GM19035 (cell line): ENCODE results near the gene PTPRG.
"Not testable (repeated sequence)": the region's sequence is repeated elsewhere in the genome, so short reads cannot be mapped to it uniquely, and the experiment has no call there.

Experiments
- ATAC-seq: cut with Tn5 transposase; IDR thresholded peaks from one replicate; pipeline ENCODE4 v1.9.1; 2021; ENCODE audit not compliant: unreplicated experiment

The PTPRG gene

DNA sequence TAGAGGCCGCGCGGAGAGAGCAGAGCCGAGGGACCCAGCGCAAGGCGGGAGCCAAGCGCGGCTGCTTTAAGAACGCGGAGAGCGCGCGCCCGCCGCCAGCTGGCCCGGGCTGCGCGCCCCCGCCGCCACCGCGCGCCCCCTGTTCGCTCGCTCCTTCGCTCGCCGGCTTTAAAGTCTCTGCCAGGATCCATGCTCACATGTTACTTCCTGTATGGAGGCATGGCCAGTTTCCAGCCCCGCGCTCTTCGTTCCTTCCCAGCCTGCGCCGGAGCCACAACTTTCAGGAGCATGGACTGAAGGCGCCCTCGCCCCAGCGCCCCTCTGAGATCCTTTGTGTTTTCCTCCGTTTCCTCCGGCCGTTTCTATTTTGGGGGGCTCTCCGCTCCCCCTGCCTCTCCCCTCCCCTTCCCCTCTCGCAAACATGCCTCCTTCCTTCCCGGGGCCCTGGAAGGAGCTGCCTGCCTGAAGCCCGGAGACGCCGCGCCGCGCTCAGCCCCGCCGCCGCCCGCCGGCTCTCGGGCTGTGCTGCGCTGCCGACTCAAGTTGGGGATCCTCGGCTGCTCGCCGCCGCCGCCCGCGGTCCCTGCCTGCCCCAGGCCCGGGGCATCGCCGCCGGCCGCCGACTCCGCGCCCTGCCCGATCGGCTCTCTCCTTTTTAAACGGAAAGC lies at the start of gene PTPRG:
Gene PTPRG, plus strand, starts transcription at position 198 of the 668 bp plus-strand sequence. CDS start 717 bp downstream, outside the sequence.
- ATAC-seq, result peak; percentile 63

- ATAC-seq, result no peak
These were observed 42.8 kb upstream of the PTPRG start for GRCh38 chr3:61518590-61518989.

DNA sequence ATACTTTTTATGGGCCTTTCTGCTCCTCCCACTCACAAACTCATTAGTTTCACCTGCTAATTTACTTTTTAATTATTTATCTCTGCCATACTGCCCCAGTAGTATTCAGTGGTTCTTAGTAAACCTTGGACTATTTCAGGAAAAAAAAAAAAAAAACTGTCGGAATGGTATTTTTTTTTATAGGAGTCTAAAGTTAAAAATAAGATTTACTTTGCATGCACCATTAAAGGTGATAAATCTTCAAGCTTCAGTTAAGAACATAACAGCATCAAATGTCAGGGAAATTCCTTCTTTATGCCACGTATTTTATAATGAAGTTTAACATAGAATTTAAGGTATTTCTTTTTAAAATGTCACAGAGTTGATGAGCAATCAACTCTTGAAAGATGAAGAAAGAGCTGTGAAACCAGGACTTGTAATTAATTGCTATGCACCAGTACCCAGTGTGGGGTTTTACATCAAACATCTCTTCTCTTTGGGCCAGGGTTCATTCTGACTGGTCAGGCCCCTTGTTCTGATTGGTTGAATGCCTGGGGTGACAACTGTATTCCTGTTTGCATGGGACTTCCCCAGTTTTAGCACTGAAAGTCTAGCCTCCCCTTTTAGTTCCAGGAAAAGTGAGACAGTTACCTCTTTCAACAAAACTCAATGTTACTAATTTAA lies 40.3 kb upstream of the PTPRG start:
- ATAC-seq, result peak; percentile 96

DNA sequence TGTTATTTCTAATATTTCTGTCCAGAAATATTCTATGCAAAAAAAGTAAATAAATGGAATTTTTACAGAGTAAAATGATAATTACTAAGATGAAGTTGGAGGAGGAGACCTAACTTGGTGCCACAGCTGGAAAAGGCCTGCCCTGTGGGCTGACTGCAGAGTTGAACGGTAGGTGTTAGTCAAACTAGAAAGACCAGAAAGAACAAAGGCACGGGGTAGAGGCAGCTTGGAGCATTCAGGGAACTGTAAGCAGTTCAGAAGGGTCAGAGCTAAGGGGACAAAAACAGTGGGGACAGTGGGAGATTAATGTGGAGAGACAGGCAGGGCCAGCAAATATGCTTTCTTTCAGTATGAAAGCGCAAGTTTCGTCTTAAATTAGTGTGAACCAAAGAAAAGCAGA lies 39.3 kb upstream of the PTPRG start:
- ATAC-seq, result no peak

DNA sequence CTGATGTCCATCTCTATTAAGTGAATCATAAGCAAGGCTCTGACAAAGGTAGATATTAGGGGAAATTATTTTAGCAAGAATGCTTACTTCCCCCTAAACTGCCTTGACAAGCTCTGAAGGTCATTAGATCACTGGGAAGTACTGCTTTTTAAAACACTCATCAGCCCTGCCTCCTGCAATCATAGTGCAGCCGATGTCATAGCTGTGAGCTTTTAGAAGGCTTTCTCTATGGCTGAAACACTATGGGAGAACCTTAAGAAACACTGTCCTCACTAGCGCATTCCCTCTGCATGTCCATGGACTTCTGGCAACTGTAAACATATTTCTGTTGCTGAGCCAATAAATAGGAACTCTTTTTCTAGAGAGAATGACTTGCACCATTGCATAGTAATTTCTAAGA lies 38.7 kb upstream of the PTPRG start:
- no peak for ATAC-seq

DNA sequence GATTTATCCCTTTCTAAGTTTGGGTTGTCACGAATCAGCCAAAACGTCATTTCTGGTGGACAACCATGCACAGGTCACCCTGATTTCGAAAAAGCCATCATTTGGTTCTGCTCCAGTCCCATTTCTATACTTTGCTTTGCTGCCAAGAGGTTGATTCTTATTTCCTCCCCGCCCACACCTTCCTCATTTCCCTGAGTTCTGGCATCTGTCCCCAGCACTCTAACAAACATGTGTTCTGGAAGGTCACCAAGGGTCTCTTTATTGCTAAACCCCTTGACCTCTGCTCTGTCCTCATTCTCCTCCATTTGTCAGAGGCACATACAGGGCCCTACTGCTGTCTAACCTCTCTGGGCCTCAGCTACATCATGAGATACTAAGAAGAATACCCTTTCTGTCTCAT lies 36.4 kb upstream of the PTPRG start:
- ATAC-seq, result no peak

- ATAC-seq, result no peak
These were observed 35.1 kb upstream of the PTPRG start for GRCh38 chr3:61526308-61526707.

DNA sequence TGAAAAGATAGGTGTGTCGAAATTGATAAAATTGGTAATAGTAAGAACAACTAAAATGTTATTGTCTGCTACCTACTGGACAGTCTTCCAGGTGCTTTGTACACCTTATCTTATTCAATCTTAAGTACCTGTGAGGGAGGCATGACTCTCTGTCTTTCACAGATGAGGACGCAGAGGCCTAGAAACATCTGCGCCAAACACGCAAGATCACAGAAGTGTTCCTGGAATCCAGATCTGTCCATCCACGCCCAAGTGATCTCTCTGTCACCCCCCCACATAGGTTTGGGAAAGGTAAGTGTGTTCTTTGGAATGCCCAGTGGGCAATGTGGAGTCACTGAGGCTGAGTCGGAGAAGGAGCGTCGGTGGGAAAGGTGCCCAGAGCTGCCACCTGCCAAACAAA lies 34.4 kb upstream of the PTPRG start:
- ATAC-seq, result no peak

DNA sequence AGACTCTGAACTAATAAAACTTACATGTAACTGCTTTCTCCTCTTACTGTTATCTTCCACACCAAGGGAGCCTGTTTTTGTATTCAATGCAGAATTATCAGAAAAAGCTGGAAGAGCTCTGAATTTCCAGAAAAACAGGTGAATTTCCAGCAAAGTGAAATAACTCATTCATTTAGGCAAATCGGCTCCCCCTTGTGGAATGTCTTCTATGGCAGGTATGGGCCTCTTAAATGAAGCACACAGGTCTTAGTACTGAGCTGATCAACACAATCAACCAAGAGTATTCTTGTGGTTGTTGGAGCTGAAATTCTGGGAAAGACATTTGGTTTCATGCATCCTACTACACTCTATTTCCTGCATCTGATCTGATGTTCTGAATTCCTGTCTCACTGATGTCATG lies 31.0 kb upstream of the PTPRG start:
- ATAC-seq, result no peak

GRCh38 chr3:61531528-61531927 lies 29.8 kb upstream of the PTPRG start:
- no peak for ATAC-seq

GRCh38 chr3:61532739-61533500 lies 28.5 kb upstream of the PTPRG start:
- ATAC-seq, result no peak

DNA sequence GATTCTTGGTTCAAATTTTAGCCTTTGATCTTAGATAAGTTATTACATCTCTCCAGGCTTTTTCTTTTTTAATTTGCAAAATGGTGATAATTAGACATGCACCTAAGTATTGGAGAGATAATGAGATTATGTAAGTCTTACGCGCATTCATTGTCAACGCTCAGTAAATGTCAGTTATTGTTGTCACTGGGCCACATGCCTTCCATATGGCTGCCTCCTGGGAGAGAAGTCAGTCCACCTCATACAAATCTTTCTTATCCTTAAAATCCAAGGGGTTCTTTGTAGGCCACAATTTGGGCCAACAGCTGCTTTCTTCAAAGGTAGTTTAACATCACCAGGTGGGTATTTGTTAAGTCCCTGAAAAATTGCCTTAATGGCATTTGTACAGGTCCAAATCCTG lies 25.5 kb upstream of the PTPRG start:
- no peak for ATAC-seq

- no peak for ATAC-seq
These were observed 24.0 kb upstream of the PTPRG start for GRCh38 chr3:61537366-61537765.

- no peak for ATAC-seq
These were observed 22.9 kb upstream of the PTPRG start for GRCh38 chr3:61538486-61538885.

- no peak for ATAC-seq
These were observed 19.7 kb upstream of the PTPRG start for GRCh38 chr3:61541694-61542093.

- ATAC-seq, result no peak
These were observed 15.7 kb upstream of the PTPRG start for GRCh38 chr3:61545716-61546115.

GRCh38 chr3:61547625-61548024 lies 13.7 kb upstream of the PTPRG start:
- no peak for ATAC-seq

- ATAC-seq, result not testable (repeated sequence)
These were observed 8.7 kb upstream of the PTPRG start for GRCh38 chr3:61552704-61553103.

GRCh38 chr3:61559136-61559731 lies 2.1 kb upstream of the PTPRG start:
- no peak for ATAC-seq

DNA sequence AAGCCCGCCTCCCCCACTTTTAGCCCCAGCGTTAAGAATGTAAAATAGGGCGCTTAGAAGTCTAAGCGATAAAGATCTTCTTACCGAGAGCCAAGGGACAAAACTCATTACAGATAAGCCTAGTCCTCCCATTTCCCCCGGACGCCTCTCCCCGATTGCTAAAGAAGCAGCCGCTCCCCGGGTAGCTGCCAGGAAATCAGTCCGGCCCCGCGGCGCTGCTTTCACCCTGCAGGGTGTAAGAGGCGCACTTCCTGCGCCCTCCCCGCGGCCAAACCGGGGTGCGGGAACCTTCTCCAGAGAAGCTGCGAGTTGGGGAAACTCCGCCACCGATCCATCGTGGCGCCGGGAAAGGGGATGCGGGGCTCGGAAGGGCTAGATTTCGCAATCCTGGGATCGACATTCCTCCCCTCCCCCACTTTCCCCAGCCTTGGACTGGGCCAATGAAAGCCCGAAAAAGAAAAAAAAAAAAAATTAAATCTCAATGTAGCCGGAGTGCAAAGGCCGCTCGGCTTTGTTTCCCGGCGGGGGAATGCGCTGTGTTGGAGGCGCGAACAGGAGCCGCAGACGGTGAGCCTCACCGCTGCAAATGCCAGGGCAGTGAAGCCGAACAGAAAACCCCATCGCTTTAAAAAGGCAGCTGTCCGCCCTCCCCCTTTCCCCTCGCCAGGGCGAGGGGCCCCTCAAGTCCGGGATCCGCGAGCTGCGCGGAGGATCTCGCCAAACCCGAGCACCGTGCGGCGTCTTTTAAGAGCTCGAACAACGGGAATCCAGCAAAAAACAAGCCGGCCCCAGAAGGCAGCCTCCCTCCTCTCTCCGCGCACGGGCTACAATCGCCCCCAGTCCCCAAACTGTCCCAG lies 626 bp upstream of the PTPRG start:
- ATAC-seq, result peak; percentile 50
